Activated B cell treated with CpG ODN at 0.5 μM for 24 hours (primary cell): ENCODE results near the gene SCP2. TPM values are rescaled to one million over a fixed set of nuclear protein-coding genes. Genes with fewer than 3 reads are reported as not detected.

Source experiments
- ATAC-seq: fragments of 200-7000 bp; cut with Tn5 transposase; one replicate; pipeline ENCODE4 v1.10.0; 2021; ENCODE audit warnings: low read depth, mild to moderate bottlenecking, moderate library complexity
- CTCF ChIA-PET: fragments of 350-600 bp; sonication (Branson Sonifier 250); formaldehyde crosslinking; loops from one replicate; lab custom pipeline; 2021; ENCODE audit warnings: antibody characterized with exemption; lab: Charles Lee
- POLR2A ChIA-PET: fragments of 350-600 bp; sonication (Branson Sonifier 250); formaldehyde crosslinking; loops from one replicate; lab custom pipeline; 2021; ENCODE audit warnings: antibody characterized with exemption; lab: Charles Lee
- DNase-seq: peaks from one replicate; pipeline ENCODE4 v3.0.0; 2022
- H3K27ac Mint-ChIP-seq: one replicate; pipeline ENCODE4 v1.8.0; 2020; ENCODE audit warnings: mixed read lengths
- H3K27me3 Mint-ChIP-seq: one replicate; pipeline ENCODE4 v1.8.0; 2021; ENCODE audit warnings: mixed read lengths
- H3K36me3 Mint-ChIP-seq: one replicate; pipeline ENCODE4 v1.8.0; 2021; ENCODE audit warnings: low read depth, mixed read lengths
- H3K4me1 Mint-ChIP-seq: one replicate; pipeline ENCODE4 v1.8.0; 2021; ENCODE audit warnings: mixed read lengths
- H3K4me3 Mint-ChIP-seq: one replicate; pipeline ENCODE4 v1.8.0; 2020; ENCODE audit warnings: mild to moderate bottlenecking, mixed read lengths
- H3K9me3 Mint-ChIP-seq: one replicate; pipeline ENCODE4 v1.8.0; 2020; ENCODE audit warnings: mixed read lengths
- CTCF ChIP-seq: fragments of 200-600 bp; IDR thresholded peaks from one replicate; pipeline ENCODE4 v1.8.0; 2022; ENCODE audit warnings: antibody characterized with exemption, mild to moderate bottlenecking
- intact Hi-C: fragments of 100-400 bp; cut with micrococcal nuclease; formaldehyde crosslinking; loops from one replicate; pipeline ENCODE4 v1.15.1; 2024
- total RNA-seq: library from RNA; stranded (reverse); gene quantifications from 2 replicates; pipeline ENCODE4 v1.2.3, GENCODE V29; 2022

The SCP2 gene
- total RNA-seq, 1 donor from 2014 or later = 72.2 TPM

GRCh38 chr1:53069663-53070327 is 142.7 kb downstream of the SCP2 start:
- Mint-ChIP-seq H3K4me1 (no peaks in the 10 kb centered on the region), H3K27ac (no peak overlapping the region), H3K27me3 (peaks cover 8% of the 10 kb centered on the region), H3K9me3 (no peaks in the 10 kb centered on the region), H3K4me3 (no peak overlapping the region), H3K36me3 (no peaks in the 10 kb centered on the region)
- ATAC-seq = no peak
- CTCF ChIA-PET = no interaction called here
- peak; percentile 10 for DNase-seq
- no peak for TF ChIP-seq CTCF
- POLR2A ChIA-PET = no interaction called here
- intact Hi-C loops = no loop called here

GRCh38 chr1:53070621-53071020 is 143.5 kb downstream of the SCP2 start:
- no peaks in the 10 kb centered on the region for H3K4me1 Mint-ChIP-seq
- no peaks in the 10 kb centered on the region for H3K9me3 Mint-ChIP-seq
- ChIA-PET POLR2A (no interaction called here), CTCF (no interaction called here)
- peaks cover 10% of the 10 kb centered on the region for H3K27me3 Mint-ChIP-seq
- intact Hi-C loops = no loop called here
- ATAC-seq = no peak
- no peaks in the 10 kb centered on the region for H3K36me3 Mint-ChIP-seq
- TF ChIP-seq CTCF = no peak
- H3K27ac Mint-ChIP-seq = no peak overlapping the region
- no peak overlapping the region for H3K4me3 Mint-ChIP-seq
- peak; percentile 12 for DNase-seq

GRCh38 chr1:53071167-53071865 is 144.2 kb downstream of the SCP2 start:
- H3K27me3 Mint-ChIP-seq = peaks cover 9% of the 10 kb centered on the region
- H3K4me3 Mint-ChIP-seq = no peak overlapping the region
- TF ChIP-seq CTCF = no peak
- H3K27ac Mint-ChIP-seq = no peak overlapping the region
- H3K4me1 Mint-ChIP-seq = no peaks in the 10 kb centered on the region
- no peaks in the 10 kb centered on the region for H3K36me3 Mint-ChIP-seq
- POLR2A ChIA-PET = no interaction called here
- ATAC-seq = no peak
- H3K9me3 Mint-ChIP-seq = no peaks in the 10 kb centered on the region
- CTCF ChIA-PET = no interaction called here
- intact Hi-C loops = no loop called here
- DNase-seq = peak; percentile 7

GRCh38 chr1:53071915-53072314 is 144.8 kb downstream of the SCP2 start:
- Mint-ChIP-seq H3K36me3 (no peaks in the 10 kb centered on the region), H3K27me3 (peaks cover 5% of the 10 kb centered on the region), H3K4me1 (no peaks in the 10 kb centered on the region), H3K9me3 (no peaks in the 10 kb centered on the region), H3K27ac (no peak overlapping the region), H3K4me3 (no peak overlapping the region)
- POLR2A ChIA-PET = no interaction called here
- intact Hi-C loops = no loop called here
- CTCF ChIA-PET = no interaction called here
- DNase-seq (no peak), ATAC-seq (no peak)
- no peak for TF ChIP-seq CTCF

GRCh38 chr1:53073287-53073686 is 146.2 kb downstream of the SCP2 start:
- POLR2A ChIA-PET = no interaction called here
- TF ChIP-seq CTCF = no peak
- Mint-ChIP-seq H3K9me3 (no peaks in the 10 kb centered on the region), H3K27ac (no peak overlapping the region), H3K4me1 (no peaks in the 10 kb centered on the region), H3K36me3 (no peaks in the 10 kb centered on the region), H3K4me3 (no peak overlapping the region), H3K27me3 (peaks cover 5% of the 10 kb centered on the region)
- no peak for ATAC-seq
- intact Hi-C loops = no loop called here
- DNase-seq = no peak
- CTCF ChIA-PET = no interaction called here
